ENCODE results near the gene DPY19L2. TPM values are rescaled to one million over a fixed set of nuclear protein-coding genes. Genes with fewer than 3 reads are reported as not detected.
"Not testable (repeated sequence)": the region's sequence is repeated elsewhere in the genome, so short reads cannot be mapped to it uniquely, and the experiment has no call there.

DPY19L2 gene
- total and polyA plus RNA-seq, 12 donors: 10.7 to 171 (median 47.4) TPM

DNA sequence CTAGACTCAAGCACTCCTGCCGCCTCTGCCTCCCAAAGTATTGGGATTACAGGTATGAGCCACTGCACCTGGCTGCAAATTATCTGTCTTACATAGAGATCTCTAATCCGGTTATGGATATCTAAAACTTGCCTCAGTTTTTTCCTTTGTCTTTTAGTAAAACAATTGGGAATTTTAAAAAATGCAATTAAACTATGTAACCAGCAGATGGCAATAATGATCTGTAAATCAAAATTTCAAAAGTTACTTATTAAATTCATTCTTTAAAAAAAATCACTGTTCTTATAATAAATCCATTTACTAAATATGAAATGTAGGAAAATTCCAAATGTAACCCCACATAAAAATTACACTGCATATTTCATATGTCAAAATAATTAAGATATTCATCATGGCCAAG is 4.3 kb upstream of the DPY19L2 start:
- intact Hi-C loops (cut with DNase I): loop anchor here in 2 of 10 donors (10.0 kb wide), 4 partner anchors 92 to 582 kb away; no protein-coding TSS in a partner anchor
- not testable (repeated sequence) for H3K36me3 ChIP-seq, H3K4me3 ChIP-seq, H3K27ac ChIP-seq, H3K4me1 ChIP-seq, ATAC-seq, DNase-seq, H3K9me3 ChIP-seq
- peaks cover 0 to 14% (median 0%) of the 10 kb centered on the region in 7 donors for H3K27me3 ChIP-seq
- TF ChIP-seq, protein P1, sequence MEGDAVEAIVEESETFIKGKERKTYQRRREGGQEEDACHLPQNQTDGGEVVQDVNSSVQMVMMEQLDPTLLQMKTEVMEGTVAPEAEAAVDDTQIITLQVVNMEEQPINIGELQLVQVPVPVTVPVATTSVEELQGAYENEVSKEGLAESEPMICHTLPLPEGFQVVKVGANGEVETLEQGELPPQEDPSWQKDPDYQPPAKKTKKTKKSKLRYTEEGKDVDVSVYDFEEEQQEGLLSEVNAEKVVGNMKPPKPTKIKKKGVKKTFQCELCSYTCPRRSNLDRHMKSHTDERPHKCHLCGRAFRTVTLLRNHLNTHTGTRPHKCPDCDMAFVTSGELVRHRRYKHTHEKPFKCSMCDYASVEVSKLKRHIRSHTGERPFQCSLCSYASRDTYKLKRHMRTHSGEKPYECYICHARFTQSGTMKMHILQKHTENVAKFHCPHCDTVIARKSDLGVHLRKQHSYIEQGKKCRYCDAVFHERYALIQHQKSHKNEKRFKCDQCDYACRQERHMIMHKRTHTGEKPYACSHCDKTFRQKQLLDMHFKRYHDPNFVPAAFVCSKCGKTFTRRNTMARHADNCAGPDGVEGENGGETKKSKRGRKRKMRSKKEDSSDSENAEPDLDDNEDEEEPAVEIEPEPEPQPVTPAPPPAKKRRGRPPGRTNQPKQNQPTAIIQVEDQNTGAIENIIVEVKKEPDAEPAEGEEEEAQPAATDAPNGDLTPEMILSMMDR (IDR thresholded peaks at IDR 0.05): peak in 6 of 9 donors; percentile 10 to 56 (median 38)
- 9 to 16% methylated on average over 2 of the region's 2 CpGs for WGBS, 2 donors

DNA sequence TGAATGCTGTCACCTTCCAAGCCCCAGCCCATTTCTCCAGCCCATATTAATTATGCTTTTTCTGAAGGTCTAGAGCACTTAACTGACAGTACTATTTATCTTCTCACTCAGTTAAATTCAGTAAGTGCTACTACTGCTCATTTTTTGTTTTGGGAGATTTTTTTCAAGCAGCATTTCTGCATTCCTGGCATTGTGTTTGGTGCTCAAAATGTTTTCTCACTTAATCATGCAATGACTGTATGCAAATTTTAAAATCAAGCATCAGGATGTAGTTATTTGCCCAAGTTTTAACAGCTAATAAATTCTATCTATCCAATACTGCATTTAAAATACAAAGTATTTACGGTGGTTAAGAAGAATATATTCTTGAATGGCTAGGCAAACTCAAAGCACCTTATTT is 1.6 kb upstream of the DPY19L2 start:
- H3K4me1 ChIP-seq, H3K36me3 ChIP-seq, H3K9me3 ChIP-seq, H3K4me3 ChIP-seq, DNase-seq, ATAC-seq: not testable (repeated sequence)
- Histone ChIP-seq H3K27ac (peak overlapping the region in 3 of 10 donors; percentile 93 to 96 (median 95)), H3K27me3 (peaks cover 0 to 14% (median 0%) of the 10 kb centered on the region in 7 donors)
- intact Hi-C loops (cut with DNase I): loop anchor here in 3 of 10 donors (10.0 kb wide), 6 partner anchors 95 to 585 kb away; no protein-coding TSS in a partner anchor
- WGBS, 2 donors: 96 to 98% methylated on average over 1 of the region's 1 CpG

DNA sequence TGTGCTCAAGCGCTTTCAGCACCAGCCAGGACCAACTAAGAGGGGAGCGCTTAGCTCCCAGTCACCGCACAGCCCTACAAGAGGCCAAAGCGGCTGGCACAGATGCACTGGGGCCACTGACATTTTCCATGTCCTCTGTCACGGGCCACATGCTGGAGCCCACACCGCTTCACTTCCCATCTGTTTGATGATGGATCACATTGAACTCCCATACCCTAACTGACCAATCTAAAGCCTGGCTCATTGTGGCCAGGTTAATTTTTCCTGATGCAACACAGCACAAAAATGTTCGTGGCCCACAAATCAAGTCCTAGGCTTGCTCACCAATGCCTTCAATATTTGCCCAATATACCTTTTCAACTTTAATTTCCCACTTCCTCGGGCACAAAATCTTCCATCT is 1.1 kb upstream of the DPY19L2 start:
- H3K9me3 ChIP-seq, DNase-seq, H3K4me1 ChIP-seq, H3K36me3 ChIP-seq: not testable (repeated sequence)
- peak in 1 of 8 donors; percentile 21 for ATAC-seq
- Histone ChIP-seq H3K4me3 (peak overlapping the region in 9 of 10 donors; percentile 54 to 75 (median 74)), H3K27me3 (peaks cover 0 to 14% (median 0%) of the 10 kb centered on the region in 7 donors), H3K27ac (peak overlapping the region in 9 of 10 donors; percentile 76 to 96 (median 94))
- intact Hi-C loops (cut with DNase I): loop anchor here in 2 of 10 donors (10.0 kb wide), 2 partner anchors 125 to 565 kb away; no protein-coding TSS in a partner anchor
- WGBS, 2 donors: 43 to 58% methylated on average over 4 to 5 of the region's 8 CpGs

DNA sequence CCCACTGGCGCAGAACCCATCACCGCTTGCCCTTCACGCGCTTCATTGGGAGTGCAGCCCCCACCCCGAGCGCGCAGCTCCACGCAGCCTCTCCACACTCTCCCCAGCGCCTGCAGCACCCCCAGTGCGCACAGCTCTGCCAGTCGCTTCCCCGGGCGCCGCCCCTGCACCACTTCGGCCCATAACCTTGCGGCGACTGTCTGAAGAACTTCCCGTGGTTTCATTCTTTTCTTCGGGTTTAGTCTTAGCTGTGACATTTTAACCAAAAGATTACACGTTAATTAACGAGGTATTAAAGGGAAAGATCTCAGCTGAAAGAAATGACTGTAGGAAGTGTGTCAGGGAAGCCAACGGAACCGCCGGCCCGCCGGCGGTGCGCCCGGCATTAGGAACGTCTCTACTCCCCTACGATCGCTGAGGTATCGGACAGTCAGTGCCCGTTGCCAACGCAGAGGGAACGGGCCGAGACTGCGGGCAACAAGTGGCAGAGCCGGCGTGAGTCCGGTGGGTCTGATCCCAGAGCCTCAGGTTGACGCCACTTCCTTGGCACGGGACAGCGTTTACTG is 590 bp upstream of the DPY19L2 start:
- ATAC-seq (peak; percentile 40 to 74 (median 69)), DNase-seq (peak; percentile 5 to 29)
- not testable (repeated sequence) for H3K9me3 ChIP-seq, H3K36me3 ChIP-seq, H3K4me1 ChIP-seq
- peak overlapping the region; percentile 54 to 75 (median 74) for H3K4me3 ChIP-seq
- WGBS, 2 donors: 0 to 1% methylated on average over 42 of the region's 44 CpGs
- intact Hi-C loops (cut with DNase I): loop anchor here in 2 of 10 donors (10.0 kb wide), 2 partner anchors 126 to 564 kb away; no protein-coding TSS in a partner anchor
- peaks cover 0 to 14% (median 0%) of the 10 kb centered on the region in 7 donors for H3K27me3 ChIP-seq
- peak overlapping the region; percentile 76 to 96 (median 94) for H3K27ac ChIP-seq

DNA sequence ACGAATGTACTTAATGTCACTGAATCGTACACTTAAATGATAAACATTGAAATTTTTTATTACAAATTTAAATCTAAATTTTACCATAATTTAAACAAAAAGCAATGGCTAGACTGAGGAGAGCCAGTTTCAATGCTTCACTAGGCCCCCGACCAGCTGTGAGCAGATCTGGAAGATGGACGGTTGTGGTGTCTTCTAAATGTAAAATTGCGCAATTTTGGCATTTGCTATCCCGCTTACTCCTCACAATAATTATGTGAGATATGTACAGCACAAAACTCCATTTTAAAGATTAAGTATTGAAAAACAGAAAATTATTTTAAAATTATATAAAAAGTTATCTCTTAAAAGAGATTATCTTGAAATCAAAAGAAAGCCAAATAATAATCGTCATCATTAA is 5.3 kb downstream of the DPY19L2 start:
- not testable (repeated sequence) for H3K36me3 ChIP-seq, H3K4me3 ChIP-seq, H3K27ac ChIP-seq, H3K9me3 ChIP-seq, H3K27me3 ChIP-seq, DNase-seq, ATAC-seq
- H3K4me1 ChIP-seq: peaks cover 0 to 14% (median 0%) of the 10 kb centered on the region in 9 donors
- intact Hi-C loops (cut with DNase I): loop anchor here in 2 of 10 donors (10.0 kb wide), 2 partner anchors 132 to 558 kb away; no protein-coding TSS in a partner anchor
- 79 to 81% methylated on average over 7 of the region's 7 CpGs for WGBS, 2 donors

DNA sequence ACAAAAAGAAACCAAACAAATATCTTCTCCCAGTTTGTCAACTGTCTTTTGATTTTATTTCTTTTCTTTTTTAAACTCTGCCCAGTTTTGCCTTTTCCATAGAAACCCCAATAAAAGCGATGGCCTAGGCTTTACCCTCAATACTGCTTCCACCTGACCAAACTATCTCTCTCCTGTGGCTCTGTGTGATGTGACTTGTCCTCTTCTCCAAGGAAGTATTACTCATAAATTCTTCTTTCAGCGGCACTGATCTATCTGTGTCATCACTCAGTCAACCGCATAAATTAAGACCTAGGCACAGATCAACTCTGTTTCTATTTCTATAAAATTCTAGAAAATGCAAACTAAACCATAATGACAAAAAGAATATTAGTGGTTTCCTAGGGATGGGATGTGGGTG is 9.8 kb downstream of the DPY19L2 start:
- DNase-seq; intact Hi-C loops (cut with DNase I); ATAC-seq; H3K4me3 ChIP-seq; H3K9me3 ChIP-seq; H3K27ac ChIP-seq; H3K27me3 ChIP-seq: not testable (repeated sequence)
- 77 to 96% methylated on average over 3 of the region's 3 CpGs for WGBS, 2 donors
- H3K36me3 ChIP-seq: peaks cover 0 to 12% (median 0%) of the 10 kb centered on the region in 9 donors
- H3K4me1 ChIP-seq: peaks cover 0 to 14% (median 0%) of the 10 kb centered on the region in 9 donors

DNA sequence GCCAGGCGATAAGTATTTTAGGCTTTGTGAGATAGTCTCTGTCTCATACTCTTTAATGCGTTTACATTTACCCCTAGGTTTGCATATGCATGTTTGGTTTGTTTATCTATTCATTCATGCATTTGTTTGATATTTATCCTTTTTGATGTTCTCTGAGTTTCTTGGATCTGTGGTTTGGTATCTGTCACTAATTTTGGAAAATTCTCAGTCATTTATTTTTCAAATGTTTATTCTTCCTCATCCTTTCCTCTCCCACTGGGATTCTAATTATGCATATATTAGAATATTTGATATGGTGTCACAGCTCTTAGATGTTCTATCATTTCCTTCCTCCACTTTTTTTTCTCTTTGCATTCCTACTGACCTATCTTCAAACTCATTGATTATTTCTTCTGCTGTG is 11.9 kb downstream of the DPY19L2 start:
- H3K4me3 ChIP-seq; DNase-seq; intact Hi-C loops (cut with DNase I); H3K4me1 ChIP-seq; H3K9me3 ChIP-seq; H3K27ac ChIP-seq; ATAC-seq; H3K27me3 ChIP-seq: not testable (repeated sequence)
- H3K36me3 ChIP-seq: peaks cover 0 to 12% (median 0%) of the 10 kb centered on the region in 9 donors
- 66 to 69% methylated on average over 2 of the region's 2 CpGs for WGBS, 2 donors

DNA sequence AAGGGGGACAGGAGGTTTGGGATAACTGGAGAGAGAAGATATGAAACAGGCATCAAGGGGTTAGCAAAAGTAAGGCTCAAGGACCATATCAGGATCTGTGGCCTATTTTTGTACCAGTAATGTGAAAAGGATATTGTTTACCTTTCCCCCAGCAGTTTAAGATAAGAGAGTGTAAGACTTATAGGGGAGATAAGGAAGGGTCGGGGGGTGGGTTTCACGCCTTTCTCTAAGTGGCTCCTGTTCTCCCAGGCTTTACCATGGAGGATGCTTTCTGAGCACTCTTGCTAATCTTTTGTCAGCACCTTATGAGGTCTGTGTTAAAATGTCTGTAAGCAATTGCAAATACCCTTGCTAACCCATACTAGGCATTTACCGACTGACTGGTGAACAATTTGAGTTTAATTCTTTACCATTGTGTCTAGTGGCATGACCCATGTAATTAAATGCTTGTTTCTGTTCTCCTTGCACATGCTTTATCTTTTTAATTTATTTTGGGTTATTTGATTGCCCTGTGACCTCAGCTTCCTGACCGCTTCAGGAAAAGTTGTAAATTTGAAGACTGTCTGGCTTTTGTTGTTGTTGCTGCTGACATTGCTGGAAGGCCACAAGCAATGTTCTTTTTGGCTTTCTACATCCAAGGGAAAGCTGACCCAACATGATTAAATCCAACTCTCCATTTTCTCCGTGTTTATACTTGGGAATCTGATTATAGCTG is 12.6 kb downstream of the DPY19L2 start:
- H3K27me3 ChIP-seq; ATAC-seq; H3K4me3 ChIP-seq; DNase-seq; H3K4me1 ChIP-seq; intact Hi-C loops (cut with DNase I); H3K27ac ChIP-seq; H3K9me3 ChIP-seq: not testable (repeated sequence)
- peaks cover 0 to 12% (median 0%) of the 10 kb centered on the region in 9 donors for H3K36me3 ChIP-seq
- WGBS, 2 donors: 34 to 40% methylated on average over 5 of the region's 5 CpGs

DNA sequence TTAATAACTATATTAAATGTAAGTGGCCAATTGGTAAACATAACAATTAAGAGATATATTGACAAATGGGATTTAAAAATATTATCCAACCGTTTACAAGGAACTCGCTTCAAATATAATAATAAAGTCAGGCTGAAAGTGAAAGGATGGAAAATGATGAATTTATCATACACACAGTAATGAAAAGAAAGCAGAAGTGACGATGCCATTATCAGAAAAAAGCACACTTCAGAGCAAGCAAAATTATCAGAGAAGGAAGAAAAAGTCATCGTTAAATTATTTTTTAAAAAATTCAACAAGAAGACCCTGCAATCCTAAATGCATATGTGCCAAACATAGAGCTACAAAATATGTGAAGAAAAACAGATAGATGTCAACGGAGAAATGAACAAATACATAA is 13.8 kb downstream of the DPY19L2 start:
- 70 to 78% methylated on average over 5 of the region's 5 CpGs for WGBS, 2 donors
- ATAC-seq: not testable (repeated sequence)
- peaks cover 0 to 12% (median 0%) of the 10 kb centered on the region in 9 donors for H3K36me3 ChIP-seq

DNA sequence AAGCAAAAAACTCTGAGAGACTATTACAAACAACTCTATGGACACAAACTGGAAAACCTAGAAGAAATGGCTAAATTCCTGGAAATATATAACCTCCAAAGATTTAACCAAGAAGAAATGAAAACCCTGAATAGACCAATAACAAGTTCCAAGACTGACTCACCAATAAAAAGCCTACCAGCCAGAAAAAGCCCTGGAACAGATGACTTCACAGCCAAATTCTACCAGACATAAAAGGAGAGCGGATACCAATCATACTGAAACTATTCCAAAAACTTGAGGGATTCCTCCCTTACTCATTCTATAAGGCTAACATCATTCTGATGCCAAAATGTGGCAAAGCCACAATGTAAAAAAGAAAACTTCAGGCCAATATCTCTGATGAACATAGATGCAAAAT is 18.8 kb downstream of the DPY19L2 start:
- H3K36me3 ChIP-seq; H3K9me3 ChIP-seq; H3K4me3 ChIP-seq; H3K4me1 ChIP-seq; DNase-seq; intact Hi-C loops (cut with DNase I); H3K27me3 ChIP-seq; H3K27ac ChIP-seq; ATAC-seq: not testable (repeated sequence)
- 92 to 93% methylated on average over 1 of the region's 1 CpG for WGBS, 2 donors

More for the DNA sequence above, 13.8 kb downstream of the DPY19L2 start:
- H3K9me3 ChIP-seq; H3K27ac ChIP-seq; DNase-seq; intact Hi-C loops (cut with DNase I); H3K27me3 ChIP-seq; H3K4me3 ChIP-seq; H3K4me1 ChIP-seq: not testable (repeated sequence)

Data from heart right ventricle (tissue), 16 donors.